ENCODE measurements around the gene ST6GALNAC3.

GRCh38 chr1:76669624-76670315, 595.2 kb downstream of the ST6GALNAC3 start:
- TF ChIP-seq ZSCAN16 (tag by site-specific recombination; IDR thresholded peaks at IDR 0.05): no peak
- no peak for TF ChIP-seq ZNF549 (tag by site-specific recombination; IDR thresholded peaks at IDR 0.05)
- no peak for TF ChIP-seq CTCF (tag by site-specific recombination; IDR thresholded peaks at IDR 0.05)
- TF ChIP-seq, protein P1, sequence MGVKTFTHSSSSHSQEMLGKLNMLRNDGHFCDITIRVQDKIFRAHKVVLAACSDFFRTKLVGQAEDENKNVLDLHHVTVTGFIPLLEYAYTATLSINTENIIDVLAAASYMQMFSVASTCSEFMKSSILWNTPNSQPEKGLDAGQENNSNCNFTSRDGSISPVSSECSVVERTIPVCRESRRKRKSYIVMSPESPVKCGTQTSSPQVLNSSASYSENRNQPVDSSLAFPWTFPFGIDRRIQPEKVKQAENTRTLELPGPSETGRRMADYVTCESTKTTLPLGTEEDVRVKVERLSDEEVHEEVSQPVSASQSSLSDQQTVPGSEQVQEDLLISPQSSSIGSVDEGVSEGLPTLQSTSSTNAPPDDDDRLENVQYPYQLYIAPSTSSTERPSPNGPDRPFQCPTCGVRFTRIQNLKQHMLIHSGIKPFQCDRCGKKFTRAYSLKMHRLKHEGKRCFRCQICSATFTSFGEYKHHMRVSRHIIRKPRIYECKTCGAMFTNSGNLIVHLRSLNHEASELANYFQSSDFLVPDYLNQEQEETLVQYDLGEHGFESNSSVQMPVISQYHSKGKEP (tag by site-specific recombination; IDR thresholded peaks at IDR 0.05): no peak
- no peak for TF ChIP-seq ZBTB21 (tag by site-specific recombination; IDR thresholded peaks at IDR 0.05)
- TF ChIP-seq ZNF785 (tag by site-specific recombination; IDR thresholded peaks at IDR 0.05): no peak
- TF ChIP-seq FEZF1 (tag by site-specific recombination; IDR thresholded peaks at IDR 0.05): no peak
- TF ChIP-seq PRDM4 (tag by site-specific recombination; IDR thresholded peaks at IDR 0.05): no peak
- no peak for TF ChIP-seq YY1 (tag by site-specific recombination; IDR thresholded peaks at IDR 0.05)

All from HEK293 (cell line).